Dendritic cell treated with granulocyte-macrophage colony-stimulating factor and Interleukin-4, amounts not matched to agents 40 ng/mL and 50 ng/mL, for 4 days (primary cell): ENCODE measurements around the gene SMIM20.
"Not testable (repeated sequence)": the region's sequence is repeated elsewhere in the genome, so short reads cannot be mapped to it uniquely, and the experiment has no call there.

ENCODE experiments used
- H3K27ac Mint-ChIP-seq: one replicate; pipeline ENCODE4 v1.8.0; 2022; ENCODE audit warnings: mild to moderate bottlenecking, mixed read lengths
- H3K27me3 Mint-ChIP-seq: one replicate; pipeline ENCODE4 v1.8.0; 2022; ENCODE audit warnings: mild to moderate bottlenecking, mixed read lengths
- H3K36me3 Mint-ChIP-seq: one replicate; pipeline ENCODE4 v1.8.0; 2022; ENCODE audit warnings: low read depth, mixed read lengths
- H3K4me1 Mint-ChIP-seq: one replicate; pipeline ENCODE4 v1.8.0; 2022; ENCODE audit warnings: low read depth, mixed read lengths
- H3K4me3 Mint-ChIP-seq: one replicate; pipeline ENCODE4 v1.8.0; 2022; ENCODE audit warnings: mild to moderate bottlenecking, moderate library complexity, mixed read lengths
- H3K9me3 Mint-ChIP-seq: one replicate; pipeline ENCODE4 v1.8.0; 2022; ENCODE audit warnings: mixed read lengths
- intact Hi-C: fragments of 100-400 bp; cut with micrococcal nuclease; formaldehyde crosslinking; loops from one replicate; pipeline ENCODE4 v1.15.0; 2022

Gene SMIM20

GRCh38 chr4:25904748-25905082 is 9.3 kb upstream of the SMIM20 start:
- Mint-ChIP-seq H3K9me3 (peaks cover 8% of the 10 kb centered on the region), H3K27ac (peak overlapping the region; percentile 45), H3K36me3 (no peaks in the 10 kb centered on the region), H3K4me3 (no peak overlapping the region), H3K27me3 (peaks cover 18% of the 10 kb centered on the region), H3K4me1 (peaks cover 30% of the 10 kb centered on the region)
- intact Hi-C loops: loop anchor here (5.0 kb wide), 1 partner anchor 37 kb away; no protein-coding TSS in a partner anchor

DNA sequence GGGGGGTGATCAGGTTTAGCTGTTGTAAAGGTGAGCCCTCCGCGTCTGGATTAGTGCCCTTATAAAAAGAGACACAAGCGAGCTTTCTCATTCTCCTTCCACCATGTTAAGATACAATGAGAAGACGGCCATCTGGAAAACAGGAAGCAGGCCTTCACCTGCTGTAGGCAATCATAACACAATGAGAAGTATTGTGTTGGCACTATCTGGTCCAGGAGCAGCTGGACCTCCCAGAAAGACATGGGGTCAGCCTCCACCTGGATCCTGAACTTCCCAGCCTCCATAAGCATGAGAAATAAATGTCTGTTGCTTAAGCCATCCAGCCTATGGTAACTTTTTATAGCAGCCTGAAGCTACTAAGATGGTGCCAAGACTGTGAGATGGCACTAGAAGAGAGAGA is 8.6 kb upstream of the SMIM20 start:
- peaks cover 8% of the 10 kb centered on the region for H3K9me3 Mint-ChIP-seq
- peaks cover 20% of the 10 kb centered on the region for H3K27me3 Mint-ChIP-seq
- intact Hi-C loops: no loop called here
- H3K27ac Mint-ChIP-seq: peak overlapping the region; percentile 45
- H3K4me3 Mint-ChIP-seq: no peak overlapping the region
- peaks cover 30% of the 10 kb centered on the region for H3K4me1 Mint-ChIP-seq
- no peaks in the 10 kb centered on the region for H3K36me3 Mint-ChIP-seq

DNA sequence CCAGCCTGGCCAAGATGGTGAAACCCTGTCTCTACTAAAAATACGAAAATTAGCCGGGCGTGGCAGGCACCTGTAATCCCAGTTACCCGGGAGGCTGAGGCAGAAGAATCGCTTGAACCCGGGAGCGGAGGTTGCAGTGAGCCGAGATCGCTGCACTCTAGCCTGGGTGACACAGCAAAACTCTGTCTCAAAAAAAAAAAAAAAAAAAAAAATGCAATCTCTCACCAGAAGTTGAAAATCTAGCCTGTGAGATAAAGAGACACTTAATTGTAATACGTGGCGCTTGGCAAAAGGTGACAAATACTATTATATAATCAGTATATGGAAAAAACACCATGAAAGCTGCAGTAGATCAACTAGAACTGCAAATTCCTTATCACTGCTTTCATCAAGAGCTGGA is 7.9 kb upstream of the SMIM20 start:
- H3K9me3 Mint-ChIP-seq, H3K4me3 Mint-ChIP-seq, H3K36me3 Mint-ChIP-seq, H3K27ac Mint-ChIP-seq, intact Hi-C loops: not testable (repeated sequence)
- Mint-ChIP-seq H3K27me3 (peaks cover 20% of the 10 kb centered on the region), H3K4me1 (peaks cover 33% of the 10 kb centered on the region)

DNA sequence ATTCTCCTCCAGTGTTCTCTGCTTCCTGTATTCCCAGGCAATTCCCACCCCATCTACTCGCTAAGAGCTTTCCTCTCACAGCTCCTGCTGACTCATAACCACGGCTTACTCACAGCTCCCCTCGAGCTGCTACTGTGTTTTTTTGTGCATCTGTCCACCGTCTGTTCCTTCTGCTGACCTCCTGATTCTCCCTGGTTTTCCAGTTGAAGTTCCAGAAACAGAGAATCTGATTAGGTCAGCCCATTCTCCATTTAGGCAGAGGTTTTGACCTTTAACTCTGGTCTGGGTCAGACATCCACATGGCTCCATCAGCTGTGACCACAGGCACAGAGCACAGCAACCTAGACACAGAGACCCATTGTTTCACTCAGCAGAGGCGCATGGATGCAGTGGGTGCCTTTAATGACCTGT is 5.5 kb upstream of the SMIM20 start:
- H3K4me3 Mint-ChIP-seq: no peak overlapping the region
- H3K9me3 Mint-ChIP-seq: peaks cover 8% of the 10 kb centered on the region
- H3K4me1 Mint-ChIP-seq: peaks cover 38% of the 10 kb centered on the region
- intact Hi-C loops: no loop called here
- no peak overlapping the region for H3K27ac Mint-ChIP-seq
- H3K27me3 Mint-ChIP-seq: peaks cover 24% of the 10 kb centered on the region
- H3K36me3 Mint-ChIP-seq: no peaks in the 10 kb centered on the region

DNA sequence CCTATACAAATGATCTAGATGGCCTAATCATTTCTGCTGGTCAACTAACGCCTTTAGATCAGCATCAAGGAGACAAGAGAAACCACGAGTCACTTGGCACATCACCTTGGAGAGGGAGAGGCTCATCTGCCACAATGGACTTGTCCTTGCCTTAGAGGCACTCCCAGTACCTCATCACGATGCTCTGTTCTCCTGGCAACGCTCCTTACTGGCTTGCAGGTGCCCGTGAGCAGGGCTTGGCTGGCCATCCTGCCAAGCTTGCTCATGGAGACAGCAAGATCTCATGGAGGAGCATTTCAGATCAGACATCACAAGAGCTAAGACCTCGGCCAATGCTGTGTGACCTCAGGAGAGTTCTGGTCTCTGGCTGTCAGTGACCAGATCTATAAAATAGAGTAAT is 2.7 kb upstream of the SMIM20 start:
- Mint-ChIP-seq H3K27me3 (peaks cover 24% of the 10 kb centered on the region), H3K4me1 (peaks cover 31% of the 10 kb centered on the region), H3K9me3 (peaks cover 8% of the 10 kb centered on the region), H3K27ac (no peak overlapping the region), H3K36me3 (no peaks in the 10 kb centered on the region), H3K4me3 (no peak overlapping the region)
- intact Hi-C loops: no loop called here

- H3K4me1 Mint-ChIP-seq: peaks cover 30% of the 10 kb centered on the region
- intact Hi-C loops: no loop called here
- H3K36me3 Mint-ChIP-seq: no peaks in the 10 kb centered on the region
- H3K9me3 Mint-ChIP-seq: peaks cover 8% of the 10 kb centered on the region
- peaks cover 12% of the 10 kb centered on the region for H3K27me3 Mint-ChIP-seq
- H3K27ac Mint-ChIP-seq: peak overlapping the region; percentile 95
- H3K4me3 Mint-ChIP-seq: peak overlapping the region; percentile 87
These were observed 767 bp upstream of the SMIM20 start for GRCh38 chr4:25913056-25913850.

DNA sequence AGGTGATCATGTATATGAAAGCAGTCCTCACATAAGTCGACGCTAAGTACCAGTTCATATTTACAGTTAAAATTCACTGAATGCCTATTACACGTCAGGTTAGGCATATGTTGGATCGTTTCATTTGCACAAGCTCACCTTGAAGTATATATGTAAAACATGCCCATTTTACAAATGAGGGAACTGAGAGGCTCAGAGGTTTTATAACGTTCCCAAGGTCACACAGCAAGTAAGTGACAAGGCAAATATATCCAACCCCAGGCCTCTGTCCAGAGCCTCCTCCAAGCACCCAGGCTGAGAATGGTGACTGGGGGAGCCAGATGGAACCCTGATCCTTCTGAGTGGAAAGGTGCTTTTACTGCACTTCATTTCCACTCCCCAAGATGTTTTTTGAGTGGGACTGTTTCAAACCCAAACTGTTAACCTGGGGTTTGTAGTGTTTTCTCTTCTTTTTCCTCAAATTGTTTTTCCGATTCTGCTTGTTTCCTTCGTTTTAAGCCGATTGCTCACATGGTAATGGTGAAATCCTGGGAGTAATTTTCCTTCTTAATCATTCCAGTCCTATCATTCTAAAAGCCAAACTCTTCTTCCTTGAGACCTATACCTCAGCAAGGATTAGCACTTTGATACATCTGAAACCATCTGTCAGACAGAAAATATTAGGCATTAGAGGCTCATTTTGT is 791 bp downstream of the SMIM20 start:
- H3K4me1 Mint-ChIP-seq: peaks cover 32% of the 10 kb centered on the region

GRCh38 chr4:25915353-25915705 is 1.3 kb downstream of the SMIM20 start:
- H3K27ac Mint-ChIP-seq: peak overlapping the region; percentile 95
- no peak overlapping the region for H3K4me3 Mint-ChIP-seq
- H3K27me3 Mint-ChIP-seq: peaks cover 4% of the 10 kb centered on the region
- peaks cover 32% of the 10 kb centered on the region for H3K4me1 Mint-ChIP-seq
- intact Hi-C loops: no loop called here
- no peaks in the 10 kb centered on the region for H3K36me3 Mint-ChIP-seq
- H3K9me3 Mint-ChIP-seq: no peaks in the 10 kb centered on the region

More for the DNA sequence above, 791 bp downstream of the SMIM20 start:
- H3K36me3 Mint-ChIP-seq: no peaks in the 10 kb centered on the region
- peak overlapping the region; percentile 95 for H3K27ac Mint-ChIP-seq
- peaks cover 6% of the 10 kb centered on the region for H3K27me3 Mint-ChIP-seq
- intact Hi-C loops: no loop called here
- H3K4me3 Mint-ChIP-seq: peak overlapping the region; percentile 87
- no peaks in the 10 kb centered on the region for H3K9me3 Mint-ChIP-seq

DNA sequence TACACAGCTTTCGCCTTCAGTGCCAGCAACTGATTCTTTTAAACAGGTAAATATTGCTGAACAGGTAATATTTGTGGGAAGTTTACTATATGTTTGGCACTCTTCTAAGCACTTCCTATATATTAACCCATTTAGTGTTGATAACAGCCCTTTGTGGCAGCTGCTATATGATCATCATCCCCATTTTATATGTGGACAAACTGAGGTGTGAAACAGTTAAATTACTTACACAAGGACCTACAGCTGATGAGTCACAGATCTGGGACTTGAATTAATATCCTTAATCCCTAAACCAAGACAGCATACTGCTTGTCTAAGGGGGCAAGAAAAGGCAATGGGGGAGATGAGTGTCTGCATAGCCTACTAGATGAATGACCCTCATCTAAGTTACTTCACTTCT is 2.9 kb downstream of the SMIM20 start:
- H3K27ac Mint-ChIP-seq: no peak overlapping the region
- H3K4me3 Mint-ChIP-seq: no peak overlapping the region
- intact Hi-C loops: no loop called here
- peaks cover 26% of the 10 kb centered on the region for H3K4me1 Mint-ChIP-seq
- H3K36me3 Mint-ChIP-seq: peaks cover 10% of the 10 kb centered on the region
- H3K9me3 Mint-ChIP-seq: no peaks in the 10 kb centered on the region
- H3K27me3 Mint-ChIP-seq: peaks cover 3% of the 10 kb centered on the region

- intact Hi-C loops: loop anchor here (10.0 kb wide), 1 partner anchor 405 kb away; the partner anchor contains the start of gene RBPJ
- H3K27ac Mint-ChIP-seq: peak overlapping the region; percentile 48
- peaks cover 17% of the 10 kb centered on the region for H3K4me1 Mint-ChIP-seq
- no peaks in the 10 kb centered on the region for H3K27me3 Mint-ChIP-seq
- no peaks in the 10 kb centered on the region for H3K9me3 Mint-ChIP-seq
- H3K36me3 Mint-ChIP-seq: peaks cover 10% of the 10 kb centered on the region
- H3K4me3 Mint-ChIP-seq: no peak overlapping the region
These were observed 5.7 kb downstream of the SMIM20 start for GRCh38 chr4:25919676-25920075.

- Mint-ChIP-seq H3K4me3 (no peak overlapping the region), H3K27ac (peak overlapping the region; percentile 25), H3K27me3 (no peaks in the 10 kb centered on the region), H3K4me1 (peaks cover 9% of the 10 kb centered on the region), H3K36me3 (peaks cover 10% of the 10 kb centered on the region), H3K9me3 (no peaks in the 10 kb centered on the region)
- intact Hi-C loops: loop anchor here (10.0 kb wide), 1 partner anchor 403 kb away; the partner anchor contains the start of gene RBPJ
These were observed 7.9 kb downstream of the SMIM20 start for GRCh38 chr4:25921922-25922321.

DNA sequence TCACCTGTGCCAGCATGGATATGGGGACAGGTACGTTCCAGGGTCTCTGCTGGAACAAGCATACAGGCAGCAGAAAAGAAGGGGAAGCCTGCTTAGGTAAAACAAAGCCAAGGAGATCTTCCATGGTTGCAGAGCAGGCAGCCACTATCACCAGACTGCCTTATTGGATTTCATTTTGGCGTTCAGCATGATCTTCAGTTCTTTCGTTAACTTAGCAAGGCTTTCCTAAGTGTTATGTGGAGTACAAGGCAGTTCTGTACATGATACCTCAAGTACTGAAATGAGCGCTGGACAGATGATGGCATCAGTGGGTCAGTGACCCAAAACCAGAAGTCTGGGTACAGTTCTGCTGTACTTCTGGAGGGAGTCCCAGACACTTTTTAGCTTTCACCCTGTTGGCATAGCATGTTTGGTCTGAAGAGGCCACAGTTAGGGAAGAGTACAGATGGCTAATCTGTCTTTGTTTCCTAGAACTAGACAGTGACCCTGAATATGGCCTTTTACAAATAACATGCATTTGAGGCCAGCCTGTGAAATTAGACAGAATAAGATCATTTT is 8.9 kb downstream of the SMIM20 start:
- no peaks in the 10 kb centered on the region for H3K27me3 Mint-ChIP-seq
- H3K36me3 Mint-ChIP-seq: peaks cover 10% of the 10 kb centered on the region
- no peaks in the 10 kb centered on the region for H3K9me3 Mint-ChIP-seq
- intact Hi-C loops: loop anchor here (10.0 kb wide), 1 partner anchor 402 kb away; the partner anchor contains the start of gene RBPJ
- H3K4me1 Mint-ChIP-seq: peaks cover 13% of the 10 kb centered on the region
- no peak overlapping the region for H3K27ac Mint-ChIP-seq
- H3K4me3 Mint-ChIP-seq: no peak overlapping the region

DNA sequence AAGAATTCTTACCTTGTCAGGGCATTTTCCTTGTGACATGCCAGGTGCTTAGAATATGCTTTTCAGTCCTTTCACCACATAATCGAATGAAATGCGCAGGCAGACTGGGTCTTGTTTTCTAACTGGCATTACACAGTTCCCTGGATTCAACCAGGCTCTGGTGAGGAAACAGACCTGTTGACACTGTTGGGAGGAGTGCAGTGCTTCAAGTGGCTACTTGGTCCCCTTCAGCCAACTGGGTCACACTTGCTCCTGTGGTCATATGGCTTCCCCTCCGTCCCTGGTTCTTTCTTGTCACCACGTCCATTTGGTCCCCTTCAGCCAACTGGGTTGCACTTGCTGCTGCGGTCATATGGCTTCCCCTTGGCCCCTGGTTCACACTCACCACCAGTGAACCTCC is 9.7 kb downstream of the SMIM20 start:
- H3K27ac Mint-ChIP-seq: no peak overlapping the region

More for the DNA sequence above, 9.7 kb downstream of the SMIM20 start:
- Mint-ChIP-seq H3K9me3 (no peaks in the 10 kb centered on the region), H3K27me3 (no peaks in the 10 kb centered on the region), H3K36me3 (peaks cover 10% of the 10 kb centered on the region), H3K4me3 (no peak overlapping the region), H3K4me1 (peaks cover 21% of the 10 kb centered on the region)
- intact Hi-C loops: loop anchor here (10.0 kb wide), 1 partner anchor 401 kb away; the partner anchor contains the start of gene RBPJ
